HG03457 (cell line): ENCODE measurements around the gene CACNA1S.
A peak's percentile ranks its signal among the peaks of the same experiment; 100 is the strongest.

Experiments used
- ATAC-seq: cut with Tn5 transposase; IDR thresholded peaks from one replicate; pipeline ENCODE4 v1.9.1; 2021; ENCODE audit warnings: moderate number of reproducible peaks; ENCODE audit not compliant: unreplicated experiment

The CACNA1S gene

DNA sequence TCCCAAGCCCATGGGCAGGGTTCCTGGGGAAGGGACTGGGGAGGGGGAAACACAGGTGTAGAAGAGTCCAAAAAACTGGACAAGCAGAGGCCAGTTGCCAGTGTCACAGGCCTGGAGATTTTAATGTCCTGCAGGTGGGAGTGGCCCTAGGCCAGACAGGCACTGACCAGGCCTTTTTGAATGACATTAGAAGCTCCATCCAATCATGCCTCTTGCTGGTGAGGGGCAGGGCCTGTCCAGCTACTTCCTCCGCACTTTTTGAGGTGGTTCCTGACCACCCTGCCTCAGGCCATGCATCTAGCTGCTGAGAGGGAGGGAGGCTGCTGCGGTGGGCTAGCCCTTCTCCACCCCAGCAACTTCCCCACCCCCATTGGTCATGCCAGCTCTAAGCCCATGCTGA, 72.8 kb downstream of the CACNA1S start:
- ATAC-seq = no peak

DNA sequence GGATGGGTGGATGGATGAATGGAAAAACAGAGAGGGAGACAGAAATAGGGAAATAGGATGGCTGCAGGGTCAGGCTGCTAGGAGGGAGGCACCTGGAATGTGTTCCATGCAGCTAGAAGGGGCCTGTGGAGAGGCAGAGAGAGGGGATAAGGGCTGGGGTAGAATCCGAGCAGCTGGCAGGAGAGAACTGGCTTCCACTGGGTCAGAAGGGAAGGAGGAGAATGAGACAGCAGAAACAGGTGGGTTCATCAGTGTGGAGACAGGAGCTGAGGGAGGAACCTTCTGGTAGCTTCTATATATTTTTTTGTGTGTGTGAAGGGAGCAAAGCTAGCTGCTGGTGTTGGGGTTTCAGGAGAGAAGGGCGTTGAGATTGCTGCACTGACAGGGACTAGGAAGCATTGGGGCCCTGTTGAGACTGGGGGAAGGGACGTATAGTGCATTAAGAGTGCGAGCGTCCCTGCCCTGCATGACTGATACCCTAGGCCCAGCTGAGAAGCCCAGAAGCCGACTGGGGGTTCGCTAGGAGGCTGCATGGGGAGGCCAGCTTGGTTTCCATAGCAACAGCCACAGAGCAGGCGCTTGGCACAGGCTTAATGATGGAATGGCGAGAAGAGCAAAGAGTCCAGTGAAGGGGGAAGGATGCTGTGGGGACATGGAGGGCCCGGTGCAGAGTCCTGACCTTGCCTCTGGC, 73.9 kb downstream of the CACNA1S start:
- no peak for ATAC-seq

GRCh38 chr1:201036188-201036842, 75.9 kb downstream of the CACNA1S start:
- ATAC-seq = no peak

DNA sequence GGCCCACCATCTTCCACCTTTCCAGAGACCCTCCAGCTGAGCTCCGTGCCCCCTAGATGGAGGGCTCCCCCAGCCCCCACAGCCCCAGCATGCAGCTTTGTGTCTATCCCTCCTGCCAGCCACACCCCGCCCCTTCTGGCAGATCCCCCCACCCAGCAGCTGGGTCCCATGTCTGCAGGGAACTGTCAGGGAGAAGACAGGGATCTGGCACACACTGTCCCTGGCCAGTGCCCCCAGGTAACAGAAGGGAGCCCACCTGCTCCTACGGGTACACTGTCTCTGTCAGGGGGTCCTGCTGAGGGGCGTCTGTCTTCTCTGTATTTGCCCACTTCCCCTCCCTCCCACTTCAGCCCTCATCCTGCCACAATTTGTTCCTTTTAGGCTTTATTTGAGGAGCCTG, 77.6 kb downstream of the CACNA1S start:
- no peak for ATAC-seq

DNA sequence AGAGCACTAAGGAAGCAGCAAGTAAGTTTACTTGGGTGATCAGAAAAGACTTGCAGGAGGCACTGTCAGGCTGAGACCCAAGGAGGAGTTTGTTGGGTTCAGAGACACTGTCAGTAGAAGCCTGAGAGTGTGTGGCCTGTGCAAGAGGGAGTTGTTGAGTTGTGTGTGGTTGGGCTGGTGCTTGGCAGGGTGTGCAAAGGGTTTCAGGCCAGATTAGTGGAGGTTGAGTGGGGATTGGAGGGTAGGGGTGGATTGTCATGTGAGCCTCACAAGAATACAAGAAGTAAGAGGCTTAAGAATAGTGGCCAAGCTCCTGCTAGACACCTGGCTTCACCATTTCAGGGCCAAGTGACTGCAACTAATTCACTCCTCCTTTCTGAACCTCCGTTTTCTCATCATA, 79.8 kb downstream of the CACNA1S start:
- no peak for ATAC-seq

- ATAC-seq = no peak
These were observed 83.8 kb downstream of the CACNA1S start for GRCh38 chr1:201028461-201028889.

DNA sequence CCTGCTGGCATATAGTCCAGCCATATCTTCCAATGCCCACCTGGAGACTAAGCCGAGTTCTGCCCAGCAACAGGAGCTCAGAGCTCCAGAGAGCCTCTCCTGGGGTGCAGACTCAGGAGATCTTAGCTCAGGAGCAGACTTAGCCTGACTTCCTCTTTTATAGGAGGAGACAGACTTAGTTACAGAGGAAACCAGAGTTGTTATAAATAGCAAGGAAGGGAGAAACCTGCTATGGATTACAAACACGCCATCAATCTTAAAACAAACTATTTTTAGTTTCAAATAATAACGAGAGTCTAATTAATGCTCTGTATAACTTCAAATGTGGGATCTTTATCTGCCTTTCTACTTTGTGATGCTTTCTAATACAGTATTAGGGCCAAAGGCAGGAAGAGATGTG, 85.4 kb downstream of the CACNA1S start:
- ATAC-seq = no peak

DNA sequence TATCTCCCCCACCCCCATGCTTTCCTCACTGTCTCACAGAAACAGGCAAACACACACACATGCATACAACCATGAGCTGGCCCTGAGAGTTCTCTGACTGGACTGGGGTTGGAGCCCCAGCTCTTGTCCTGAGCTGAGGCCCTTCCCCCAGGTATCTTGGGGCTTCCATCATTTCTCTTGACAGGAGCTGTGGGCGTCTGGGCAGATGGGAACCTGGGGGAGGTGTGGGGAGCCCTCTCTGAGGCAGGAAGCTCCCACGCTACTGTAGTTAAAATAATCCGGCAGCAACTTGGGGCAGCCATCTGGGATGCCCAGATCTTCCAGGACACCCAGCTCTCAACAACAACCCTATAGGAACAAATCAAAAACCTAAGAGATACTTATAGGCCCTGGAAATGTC, 86.0 kb downstream of the CACNA1S start:
- ATAC-seq = no peak

DNA sequence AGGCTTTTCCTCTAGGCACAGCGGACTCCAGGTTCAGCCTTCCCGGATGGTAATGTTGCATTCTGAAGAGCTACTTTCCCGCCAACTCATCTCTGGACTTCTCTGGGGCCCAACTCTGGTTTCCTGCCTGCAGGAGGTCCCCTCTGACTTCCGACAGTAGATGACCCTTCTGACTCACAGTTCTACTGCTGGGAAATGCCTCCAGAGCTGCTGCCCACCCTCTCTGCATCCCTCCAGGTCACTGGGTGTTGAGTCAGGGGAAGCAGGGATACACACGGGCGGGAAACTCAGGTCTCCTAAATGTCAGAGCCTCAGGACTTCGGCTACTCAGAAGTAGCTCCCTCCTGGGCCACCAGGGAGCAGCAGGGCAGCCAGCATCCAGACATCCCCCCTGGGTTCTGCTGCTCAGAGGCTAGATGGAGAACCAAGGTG, 86.6 kb downstream of the CACNA1S start:
- ATAC-seq = no peak

- ATAC-seq = no peak
These were observed 87.6 kb downstream of the CACNA1S start for GRCh38 chr1:201024625-201024998.

GRCh38 chr1:201023920-201024624, 88.2 kb downstream of the CACNA1S start:
- no peak for ATAC-seq

DNA sequence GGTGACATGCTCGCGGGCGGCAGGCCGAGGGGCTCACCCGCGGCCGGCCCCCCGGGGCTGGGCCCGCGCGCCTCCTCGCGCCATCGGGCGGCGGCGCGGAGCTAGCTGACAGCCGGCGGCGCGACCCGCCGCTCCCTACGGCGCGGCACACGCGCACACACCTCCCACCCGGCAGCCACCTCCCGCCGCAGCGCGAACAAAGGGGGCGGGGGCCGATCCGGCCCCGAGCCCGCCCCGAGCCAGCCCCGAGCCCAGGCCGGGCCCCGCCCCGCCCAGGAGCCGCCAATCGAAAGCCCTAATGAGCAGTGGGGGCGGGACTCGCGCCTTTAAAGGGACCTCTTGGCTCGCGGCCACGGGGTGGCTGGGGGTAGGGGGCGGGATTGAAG, 88.7 kb downstream of the CACNA1S start, which contains the start of gene KIF21B:
KIF21B (minus strand) TSS at position 198 of the 386 bp plus-strand sequence. CDS start 331 bp downstream, outside the sequence.
- ATAC-seq = peak; percentile 48

DNA sequence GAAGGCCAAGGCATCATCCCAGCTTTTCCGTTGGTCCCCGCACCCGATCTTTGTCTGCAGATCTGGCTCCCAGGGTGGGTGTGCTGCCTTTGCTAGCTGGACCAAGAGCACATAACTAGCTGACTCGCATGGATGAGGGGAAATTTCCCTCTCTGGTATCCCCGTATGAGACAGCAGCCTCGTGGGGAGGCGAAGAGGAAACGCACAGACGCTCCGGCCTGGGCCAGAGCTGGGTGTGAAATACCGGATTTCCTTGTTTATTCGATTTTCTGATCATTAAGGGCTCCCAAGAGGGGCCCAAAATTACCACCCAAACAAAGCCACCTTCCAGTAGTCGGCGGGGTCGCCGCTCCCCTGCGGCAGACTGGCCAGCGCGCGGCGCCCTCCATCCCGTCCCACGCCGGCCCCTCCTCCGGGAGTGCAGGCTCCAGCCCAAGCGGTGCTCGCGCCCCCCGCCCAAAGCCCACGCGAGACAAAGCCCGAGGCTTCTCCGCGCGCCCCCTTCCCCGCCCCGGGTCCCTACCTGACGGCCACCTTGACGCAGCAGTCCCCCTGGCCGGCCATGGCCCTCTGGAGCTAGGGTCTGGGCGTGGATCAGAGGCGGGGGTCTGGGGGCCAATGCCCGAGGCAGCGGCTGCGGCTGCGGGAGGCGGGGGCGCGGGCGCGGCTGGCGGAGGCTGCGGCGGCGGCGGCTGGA, 89.3 kb downstream of the CACNA1S start:
- no peak for ATAC-seq

DNA sequence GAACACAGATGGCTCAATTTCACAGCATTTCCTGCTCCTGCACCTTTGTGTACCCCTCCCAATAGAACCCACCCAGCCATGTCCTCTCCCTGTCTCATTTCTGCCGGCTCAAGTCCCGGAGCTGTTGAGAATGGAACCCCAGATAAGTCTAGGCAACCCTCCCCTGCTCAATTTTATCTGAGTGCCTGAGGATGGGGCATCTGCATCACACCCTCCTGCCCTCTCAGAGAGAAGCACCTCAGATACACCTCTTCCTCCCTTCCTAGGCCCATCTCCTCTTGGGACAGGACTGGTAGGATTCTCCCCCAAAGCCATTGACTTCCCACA, 89.8 kb downstream of the CACNA1S start:
- no peak for ATAC-seq

- no peak for ATAC-seq
These were observed 90.4 kb downstream of the CACNA1S start for GRCh38 chr1:201021630-201022492.

- ATAC-seq = no peak
These were observed 91.3 kb downstream of the CACNA1S start for GRCh38 chr1:201020721-201021629.

DNA sequence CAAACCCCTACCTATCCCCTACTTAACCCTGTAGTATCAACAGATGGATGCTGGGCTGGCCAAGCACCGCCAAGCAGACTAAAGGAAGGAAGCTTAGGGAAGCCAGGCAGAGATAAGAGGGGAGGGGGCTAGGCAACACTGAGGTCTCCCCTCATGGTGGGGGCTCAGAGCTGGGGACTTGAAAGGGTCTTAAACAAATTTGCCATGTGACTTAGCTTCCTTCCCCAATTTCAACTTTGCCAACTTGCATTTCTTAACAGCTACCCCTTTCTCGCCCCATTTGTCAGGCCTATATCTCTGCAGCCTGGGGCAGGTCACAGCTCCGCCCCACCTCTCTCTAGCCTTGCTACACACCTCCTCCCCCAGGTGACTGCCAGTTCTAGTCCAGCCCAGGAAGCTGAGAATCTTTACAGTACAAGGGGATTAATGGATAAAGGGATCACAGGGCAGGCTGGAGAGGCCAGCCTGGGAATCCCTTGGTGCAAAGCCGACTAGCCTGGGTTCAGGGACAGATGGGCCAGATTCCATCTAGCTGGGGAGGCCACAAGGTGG, 92.1 kb downstream of the CACNA1S start:
- no peak for ATAC-seq

DNA sequence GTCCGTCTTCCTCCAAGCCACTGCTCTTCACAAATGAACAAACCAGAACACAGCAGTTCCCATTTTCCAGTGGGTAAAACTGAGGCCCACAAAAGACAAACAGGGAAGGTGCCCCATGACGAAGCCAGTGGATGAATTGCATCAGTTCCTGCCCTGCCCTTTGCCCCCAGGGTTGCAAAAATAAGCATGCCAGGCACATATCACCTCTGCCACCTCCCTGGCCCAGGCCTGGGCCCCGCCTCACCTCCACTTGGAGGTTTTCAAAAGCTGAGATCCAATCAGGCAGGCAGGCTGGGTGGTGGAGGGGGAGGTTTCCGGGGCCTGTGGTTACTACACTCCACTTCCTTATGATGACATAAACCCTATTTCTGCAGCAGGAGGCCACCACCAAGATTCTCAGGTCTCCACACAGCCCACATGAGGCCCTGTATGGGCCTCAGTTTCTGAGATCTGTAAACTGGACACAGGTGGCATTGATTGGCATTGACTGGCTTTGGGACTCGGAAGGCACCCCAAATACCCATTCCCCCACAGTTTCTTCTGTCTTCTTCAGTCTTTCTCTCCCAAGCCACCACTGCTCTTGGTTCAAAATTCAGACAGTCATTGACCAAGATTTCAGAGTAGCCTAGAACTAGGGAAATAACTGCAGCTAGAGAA, 92.8 kb downstream of the CACNA1S start:
- ATAC-seq = peak; percentile 56

DNA sequence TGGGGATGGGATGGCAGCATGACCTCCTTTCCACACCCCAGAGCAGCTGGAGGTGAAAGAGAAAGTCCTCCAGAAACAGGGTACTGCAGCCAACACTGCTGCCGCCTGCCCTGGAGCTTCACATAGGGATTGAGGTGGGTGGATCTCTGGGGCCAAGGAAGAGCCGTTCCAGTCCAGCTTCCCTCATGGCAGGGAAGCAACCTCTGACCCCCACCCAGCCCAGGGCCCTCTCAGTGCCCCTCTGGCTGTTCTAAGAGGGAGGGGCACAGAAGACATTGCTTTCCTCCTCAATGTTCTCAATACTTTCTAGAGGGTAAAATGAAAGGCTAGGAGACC, 94.4 kb downstream of the CACNA1S start:
- no peak for ATAC-seq
